ENCODE data around the gene ARHGAP29.
A peak's percentile ranks its signal among the peaks of the same experiment; 100 is the strongest.
"Not testable (repeated sequence)": the region's sequence is repeated elsewhere in the genome, so short reads cannot be mapped to it uniquely, and the experiment has no call there.

Gene ARHGAP29

DNA sequence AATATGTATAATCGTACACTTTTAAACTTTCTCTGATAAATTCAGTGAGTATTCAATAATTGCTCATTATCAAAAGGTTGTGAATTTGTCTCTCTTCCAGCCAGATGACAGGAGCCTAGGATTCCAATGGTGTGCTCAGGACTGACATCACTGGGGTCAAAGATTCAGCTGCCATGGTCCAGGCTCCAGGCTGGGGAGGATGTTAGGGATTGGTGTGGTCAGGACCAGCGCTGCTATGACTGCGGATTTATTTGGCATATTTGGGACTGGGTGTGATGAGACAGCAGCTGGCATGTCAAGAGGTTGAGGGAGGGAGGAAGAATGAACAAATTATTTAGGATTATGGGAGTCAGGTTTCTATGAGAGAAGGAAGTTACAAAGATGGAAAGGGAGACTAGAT, 68.3 kb downstream of the ARHGAP29 start:
- DNase-seq = no peak

DNA sequence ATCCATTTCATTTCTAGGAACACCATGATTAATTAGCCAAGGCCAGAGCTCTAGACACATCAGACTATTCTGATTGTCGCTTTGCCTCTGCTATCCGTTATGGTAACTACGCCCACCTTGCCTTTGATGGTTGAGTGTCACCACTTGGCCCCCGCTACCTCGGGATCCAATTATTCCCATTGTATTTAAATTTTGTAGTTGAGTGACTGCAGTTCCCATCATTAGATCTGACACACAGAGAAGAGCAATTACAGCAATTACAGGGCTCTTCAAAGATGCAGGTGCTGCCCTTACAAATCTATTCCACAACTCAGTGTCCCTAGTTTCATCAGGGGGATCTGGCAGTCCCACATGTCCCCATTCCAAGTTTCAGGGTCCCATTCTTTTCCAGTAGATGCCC, 71.5 kb downstream of the ARHGAP29 start:
- DNase-seq = no peak

DNA sequence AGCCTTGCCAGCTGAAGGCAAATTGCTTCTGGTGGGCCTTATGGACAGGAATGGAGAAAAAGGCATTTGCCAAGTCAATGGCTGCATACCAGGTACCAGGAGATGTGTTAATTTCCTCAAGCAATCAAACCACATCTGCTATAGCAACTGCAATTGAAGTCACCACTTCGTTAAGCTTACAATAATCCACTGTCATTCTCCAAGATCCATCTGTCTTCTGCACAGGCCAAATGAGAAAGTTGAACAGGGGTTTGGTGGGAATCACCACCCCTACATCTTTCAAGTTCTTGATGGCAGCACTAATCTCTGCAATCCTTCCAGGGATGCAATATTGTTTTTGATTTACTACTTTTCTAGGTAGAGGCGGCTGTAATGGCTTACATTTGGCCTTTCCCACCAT, 72.5 kb downstream of the ARHGAP29 start:
- DNase-seq = not testable (repeated sequence)

DNA sequence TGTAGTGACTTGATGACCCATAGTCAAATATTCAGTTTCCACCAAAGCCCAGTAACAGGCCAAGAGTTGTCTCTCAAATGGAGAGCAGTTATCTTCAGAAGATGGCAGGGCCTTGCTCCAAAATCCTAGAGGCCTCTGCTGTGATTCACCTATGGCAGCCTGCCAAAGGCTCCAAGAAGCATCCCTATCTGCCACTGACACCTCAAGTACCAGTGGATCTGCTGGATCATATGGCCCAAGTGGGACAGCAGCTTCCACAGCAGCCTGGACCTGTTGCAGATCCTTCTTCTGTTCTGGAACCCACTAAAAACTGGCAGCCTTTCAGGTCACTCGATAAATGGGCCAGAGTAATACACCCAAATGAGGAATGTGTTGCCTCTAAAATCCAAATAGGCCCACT, 73.3 kb downstream of the ARHGAP29 start:
- DNase-seq = not testable (repeated sequence)

DNA sequence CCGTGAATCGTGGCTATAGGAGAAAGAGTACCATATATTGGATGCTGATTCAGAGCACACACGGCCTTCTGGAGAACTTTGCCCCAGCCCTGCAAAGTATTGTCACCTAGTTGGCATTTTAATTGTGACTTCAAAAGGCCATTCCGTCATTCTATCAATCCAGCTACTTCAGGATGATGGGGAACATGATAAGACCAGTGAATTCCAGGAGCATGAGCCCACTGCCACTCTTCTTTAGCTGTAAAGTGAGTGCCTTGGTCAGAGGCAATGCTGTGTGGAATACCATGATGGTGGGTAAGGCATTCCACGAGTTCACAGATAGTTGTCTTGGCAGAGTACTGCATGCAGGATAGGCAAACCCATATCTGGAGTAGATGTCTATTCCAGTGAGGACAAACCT, 74.1 kb downstream of the ARHGAP29 start:
- not testable (repeated sequence) for DNase-seq

DNA sequence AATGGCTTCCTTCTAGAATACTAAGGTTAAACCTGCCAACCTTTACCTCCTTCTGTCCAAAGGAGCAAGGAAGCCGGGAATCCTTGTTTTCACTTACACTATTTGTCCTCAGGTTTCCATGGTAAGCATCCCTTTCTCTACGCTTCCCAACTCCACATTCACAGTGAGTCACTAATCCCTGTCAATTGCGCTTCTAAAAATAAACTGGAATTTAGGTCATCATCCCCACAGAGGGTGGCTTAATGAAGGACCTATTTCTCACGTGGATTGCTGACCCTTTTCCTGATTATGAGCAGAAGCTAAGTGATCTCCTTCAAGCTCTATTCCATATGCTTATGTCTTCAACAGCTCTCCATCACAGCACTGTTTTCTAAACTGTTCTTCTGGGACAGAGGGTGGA, 76.6 kb downstream of the ARHGAP29 start:
- DNase-seq = peak; percentile 48

DNA sequence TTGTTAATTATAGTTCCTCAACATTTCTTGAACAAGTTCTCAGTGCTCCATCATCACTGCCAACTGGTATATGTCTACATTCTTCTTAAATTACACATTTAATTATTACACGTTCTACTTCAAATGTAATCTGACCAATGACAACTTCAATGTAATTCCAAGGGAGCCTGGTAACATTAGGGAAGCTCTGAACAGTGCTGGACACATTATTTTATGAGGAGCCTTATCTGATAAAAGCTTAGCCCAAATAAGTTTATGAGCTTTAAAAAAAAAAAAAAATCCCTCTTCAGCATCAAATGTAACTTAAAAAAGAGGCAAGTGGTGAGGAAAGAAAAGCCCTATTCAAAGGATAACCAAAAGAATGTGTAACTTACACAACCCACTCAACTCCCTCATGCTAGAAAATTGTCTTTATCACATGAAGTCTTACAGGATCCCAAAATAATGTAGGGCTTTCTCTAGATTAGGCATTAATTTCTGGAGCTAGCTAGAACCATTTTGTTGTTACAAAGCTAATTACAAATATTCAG, 81.2 kb downstream of the ARHGAP29 start:
- no peak for DNase-seq

DNA sequence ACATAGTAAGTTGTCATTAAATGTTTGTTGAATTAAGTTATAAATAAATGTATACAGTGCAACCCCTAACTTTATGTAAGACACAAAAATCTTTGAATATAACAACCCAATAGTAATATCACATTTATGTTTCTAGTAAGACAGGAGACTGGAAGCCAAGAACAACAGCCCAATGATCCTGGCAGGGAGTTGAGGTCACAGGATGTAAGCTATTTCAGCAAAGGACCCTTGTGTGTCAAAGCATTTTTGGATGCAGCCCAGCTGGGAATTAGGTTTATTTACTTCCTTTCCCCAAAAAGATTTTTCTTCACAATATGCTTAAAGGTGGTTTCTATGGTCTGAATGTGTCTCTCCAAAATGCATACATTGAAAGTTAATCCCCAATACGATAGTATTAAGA, 82.4 kb downstream of the ARHGAP29 start:
- no peak for DNase-seq

DNA sequence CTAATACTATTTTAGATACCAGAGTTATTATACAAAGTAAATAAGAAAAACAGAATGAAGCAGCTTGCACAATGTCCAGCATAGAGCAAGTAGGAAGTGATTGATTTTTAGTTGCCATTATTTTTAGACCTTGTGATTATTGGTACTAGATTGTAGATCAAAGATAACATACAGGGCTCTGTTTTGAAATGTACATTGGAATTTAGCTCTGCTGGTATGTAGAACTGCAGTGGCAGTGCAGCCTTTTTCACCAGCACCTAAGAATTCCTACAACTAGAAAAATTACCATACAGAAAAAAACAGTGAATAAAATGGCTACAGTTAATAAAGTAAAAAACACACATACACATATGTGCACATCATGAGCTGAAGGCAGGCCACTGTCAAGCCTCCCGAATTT, 84.3 kb downstream of the ARHGAP29 start:
- no peak for DNase-seq

DNA sequence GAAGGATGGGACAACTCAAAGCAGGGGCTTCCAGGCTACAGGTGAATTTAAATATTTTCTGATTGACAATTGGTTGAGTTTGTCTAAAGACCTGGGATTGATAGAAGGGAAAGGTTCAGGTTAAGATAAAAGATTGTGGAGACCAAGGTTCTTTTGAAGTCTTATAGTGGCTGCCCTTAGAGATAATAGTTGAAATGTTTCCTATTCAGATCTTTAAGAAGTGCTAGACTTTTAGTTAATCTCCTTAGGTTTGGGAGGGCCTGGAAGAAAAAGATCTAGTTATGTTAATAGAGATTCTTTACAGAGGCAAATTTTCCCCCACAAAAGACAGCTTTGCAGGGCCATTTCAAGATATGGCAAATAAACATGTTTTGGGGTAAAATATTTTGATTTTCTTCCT, 88.2 kb downstream of the ARHGAP29 start:
- not testable (repeated sequence) for DNase-seq

DNA sequence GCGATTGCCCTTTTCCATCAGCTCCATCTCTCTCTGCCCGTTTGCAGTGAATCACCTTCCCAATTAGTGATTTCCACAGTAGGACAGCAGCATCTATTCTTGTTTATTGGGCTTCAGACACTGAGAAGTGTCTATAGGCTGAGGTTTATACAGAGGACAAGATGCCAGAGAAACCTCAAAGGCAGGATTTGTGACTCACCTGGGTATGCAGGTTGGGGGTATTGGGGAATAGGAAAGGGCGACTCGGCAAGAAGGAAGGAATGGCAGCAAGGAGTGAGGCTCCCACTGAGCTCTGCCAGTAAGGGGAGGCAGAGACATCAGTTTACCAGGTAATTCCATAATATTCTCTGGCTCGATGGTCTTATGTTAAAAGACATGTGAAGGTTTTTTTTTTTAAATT, 91.1 kb downstream of the ARHGAP29 start:
- DNase-seq = no peak

DNA sequence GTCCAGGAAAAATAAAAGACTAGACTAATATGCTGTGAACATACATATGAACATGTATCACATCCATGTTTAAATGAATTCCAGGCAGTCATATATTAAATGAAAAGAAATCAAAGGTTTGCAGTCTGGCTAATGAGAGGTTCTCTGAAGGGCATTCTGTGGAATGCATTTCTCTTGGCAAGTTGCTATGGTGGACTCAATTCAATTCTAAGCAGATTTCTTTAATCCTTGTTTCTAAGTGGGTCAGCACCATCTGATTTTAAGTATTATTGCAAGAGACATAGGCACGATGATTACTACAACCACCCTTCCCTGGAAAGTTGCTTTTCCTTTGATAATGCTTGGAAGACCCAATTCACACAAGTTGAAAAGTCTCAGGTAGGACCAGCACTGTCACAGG, 92.5 kb downstream of the ARHGAP29 start:
- DNase-seq = no peak

DNA sequence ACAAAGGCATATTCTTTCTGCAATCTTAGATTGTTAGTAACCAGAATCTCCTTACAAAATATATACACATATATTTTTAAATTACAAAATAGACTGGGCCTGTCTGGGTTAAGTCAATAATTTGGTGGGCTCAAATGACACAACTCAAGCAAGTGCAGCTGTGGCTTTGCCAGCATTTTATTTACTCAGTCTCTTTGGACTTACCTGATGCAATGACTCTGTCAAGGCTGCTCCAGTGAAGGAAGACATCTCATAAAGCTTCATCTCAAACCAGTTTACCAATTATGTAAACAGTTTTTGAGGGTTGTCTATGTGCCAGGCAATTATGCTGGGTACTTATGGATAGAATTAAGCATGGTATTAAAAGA, 93.6 kb downstream of the ARHGAP29 start:
- DNase-seq = no peak

DNA sequence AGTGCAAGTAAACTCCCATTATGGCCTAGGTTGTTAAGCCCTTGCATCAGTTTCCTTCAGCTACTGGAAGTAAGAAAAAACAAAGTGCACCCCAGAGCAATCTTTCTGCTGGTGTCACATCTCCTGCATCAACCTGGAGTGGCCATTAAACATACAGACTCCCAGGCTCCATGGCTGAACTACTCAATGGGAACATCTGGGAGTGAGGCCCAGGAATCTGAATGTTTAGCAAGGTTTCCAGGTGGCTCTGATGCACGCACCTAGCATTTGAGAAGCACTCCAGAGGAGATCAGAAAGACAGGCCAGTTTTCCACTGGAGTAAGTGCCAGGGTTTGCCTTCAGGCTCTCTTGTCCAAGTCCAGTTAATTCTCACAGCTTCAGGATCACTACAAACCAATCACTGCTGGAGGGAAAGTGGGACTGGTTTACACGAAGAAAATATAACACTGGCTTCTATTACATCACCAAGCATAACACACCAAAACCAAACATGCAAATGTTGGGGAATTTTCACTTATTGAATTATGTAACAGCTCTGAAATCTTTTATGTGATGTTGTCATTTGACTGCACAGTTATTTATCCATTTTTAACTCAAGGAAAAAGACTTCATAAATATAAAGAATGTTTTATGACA, 94.1 kb downstream of the ARHGAP29 start:
- no peak for DNase-seq

DNA sequence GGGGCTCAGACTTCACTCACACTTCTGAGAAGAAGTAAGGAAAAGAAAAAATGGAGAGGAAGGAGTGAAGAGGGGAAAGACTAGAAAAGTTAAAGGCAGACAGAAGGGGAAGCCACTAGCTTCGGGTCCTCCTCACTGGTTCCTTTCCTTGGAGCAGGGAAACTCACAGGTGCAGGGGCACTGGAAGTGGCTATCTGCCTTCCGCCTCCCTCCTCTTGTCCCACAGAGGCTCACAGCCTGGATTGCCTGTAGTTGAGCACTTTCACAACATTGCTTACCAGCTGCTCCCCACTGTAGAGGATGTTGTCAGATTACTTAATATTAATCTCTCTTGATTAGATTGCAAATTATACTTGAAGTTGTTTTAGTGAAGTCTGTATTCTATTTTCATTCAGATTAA, 94.8 kb downstream of the ARHGAP29 start:
- no peak for DNase-seq

DNA sequence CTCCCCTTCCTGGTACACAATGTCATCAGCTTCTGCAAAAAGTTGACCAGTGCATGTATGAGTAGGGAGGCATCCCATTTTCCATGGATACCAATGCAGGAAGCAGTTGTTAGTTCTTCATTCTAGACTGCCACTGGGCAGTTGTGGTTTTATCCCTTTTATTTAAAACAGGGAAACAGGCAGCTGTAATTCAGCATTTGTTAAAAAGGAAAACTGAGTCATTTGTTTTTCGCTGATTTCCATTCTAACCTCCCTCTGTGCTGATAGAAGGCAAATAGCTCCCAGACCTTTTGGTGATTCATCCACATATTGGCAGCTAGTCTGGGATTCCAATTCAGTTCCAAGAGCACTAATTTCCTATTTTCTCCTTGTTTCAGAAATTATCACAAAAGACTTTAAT, 95.4 kb downstream of the ARHGAP29 start:
- DNase-seq = no peak

DNA sequence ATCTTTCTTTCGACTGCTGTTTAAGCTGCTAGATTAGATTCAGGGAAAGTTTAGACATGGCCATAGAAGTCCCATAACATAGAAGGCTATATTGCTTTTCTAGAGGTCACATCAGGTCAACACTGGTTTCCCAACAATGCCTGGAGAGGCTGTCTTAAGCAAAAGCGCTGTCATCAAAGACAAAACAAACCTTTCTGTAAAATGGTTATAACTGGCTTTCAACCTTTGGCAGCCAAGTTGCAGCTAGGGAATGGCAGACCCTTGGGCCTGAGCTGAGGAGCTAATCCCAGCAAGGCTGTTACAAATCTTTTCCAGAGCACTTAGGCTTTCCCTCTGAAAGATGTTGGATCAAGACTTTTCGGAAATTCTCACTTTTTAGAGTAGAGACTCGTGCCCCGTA, 105.3 kb downstream of the ARHGAP29 start:
- no peak for DNase-seq

DNA sequence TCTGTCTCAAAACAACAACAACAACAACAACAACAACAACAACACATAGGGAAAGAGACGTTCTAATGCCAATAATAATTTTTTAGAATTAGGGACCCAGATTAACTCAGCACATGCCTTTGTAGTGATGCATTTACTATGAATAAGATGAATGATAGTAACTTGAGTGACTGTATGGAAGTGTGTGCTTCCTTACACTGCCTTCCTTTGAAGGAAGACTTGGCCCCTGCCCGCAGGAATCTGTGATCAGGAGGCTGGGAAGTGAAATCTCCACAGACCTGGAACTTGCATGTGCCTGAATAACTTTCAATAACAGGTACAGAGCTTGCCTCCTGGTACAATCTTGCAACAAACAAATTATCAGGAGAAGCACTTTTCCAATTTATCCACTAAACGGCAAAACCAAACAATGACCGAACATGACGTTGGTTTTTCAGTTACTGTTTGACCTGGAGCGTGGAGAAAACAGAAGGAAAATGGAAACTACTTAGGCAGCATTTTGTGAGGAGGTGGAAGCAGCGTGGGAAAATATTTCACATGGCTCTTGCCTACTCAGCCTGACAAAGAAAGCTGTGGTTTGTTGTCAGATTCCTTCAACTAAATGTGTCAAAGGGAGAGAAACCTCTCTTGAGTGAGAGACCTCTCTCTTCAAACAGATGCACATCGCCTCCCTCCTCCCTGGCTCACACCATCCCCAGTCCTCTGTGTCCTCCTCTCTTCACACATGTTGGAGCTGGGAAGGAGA, 106.4 kb downstream of the ARHGAP29 start:
- no peak for DNase-seq

DNA sequence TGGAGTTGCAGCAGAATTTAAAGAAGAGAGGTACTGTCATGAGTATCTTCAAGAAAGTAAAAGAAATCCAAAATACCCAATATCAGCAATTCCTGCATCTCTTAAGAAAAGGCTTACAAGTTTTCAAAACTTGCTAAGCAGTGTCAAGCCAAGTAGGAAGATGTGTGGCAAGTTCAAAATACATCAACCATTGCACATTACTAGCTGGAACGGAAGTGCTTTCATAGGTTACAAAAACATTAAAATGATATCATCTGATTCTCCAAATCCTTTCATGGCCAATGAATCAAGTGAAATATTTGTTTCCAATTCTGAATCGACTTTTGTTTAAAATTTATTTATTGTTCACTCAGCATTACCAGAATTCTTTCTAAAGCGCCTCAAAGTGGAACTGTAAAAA, 110.7 kb downstream of the ARHGAP29 start:
- DNase-seq = no peak

DNA sequence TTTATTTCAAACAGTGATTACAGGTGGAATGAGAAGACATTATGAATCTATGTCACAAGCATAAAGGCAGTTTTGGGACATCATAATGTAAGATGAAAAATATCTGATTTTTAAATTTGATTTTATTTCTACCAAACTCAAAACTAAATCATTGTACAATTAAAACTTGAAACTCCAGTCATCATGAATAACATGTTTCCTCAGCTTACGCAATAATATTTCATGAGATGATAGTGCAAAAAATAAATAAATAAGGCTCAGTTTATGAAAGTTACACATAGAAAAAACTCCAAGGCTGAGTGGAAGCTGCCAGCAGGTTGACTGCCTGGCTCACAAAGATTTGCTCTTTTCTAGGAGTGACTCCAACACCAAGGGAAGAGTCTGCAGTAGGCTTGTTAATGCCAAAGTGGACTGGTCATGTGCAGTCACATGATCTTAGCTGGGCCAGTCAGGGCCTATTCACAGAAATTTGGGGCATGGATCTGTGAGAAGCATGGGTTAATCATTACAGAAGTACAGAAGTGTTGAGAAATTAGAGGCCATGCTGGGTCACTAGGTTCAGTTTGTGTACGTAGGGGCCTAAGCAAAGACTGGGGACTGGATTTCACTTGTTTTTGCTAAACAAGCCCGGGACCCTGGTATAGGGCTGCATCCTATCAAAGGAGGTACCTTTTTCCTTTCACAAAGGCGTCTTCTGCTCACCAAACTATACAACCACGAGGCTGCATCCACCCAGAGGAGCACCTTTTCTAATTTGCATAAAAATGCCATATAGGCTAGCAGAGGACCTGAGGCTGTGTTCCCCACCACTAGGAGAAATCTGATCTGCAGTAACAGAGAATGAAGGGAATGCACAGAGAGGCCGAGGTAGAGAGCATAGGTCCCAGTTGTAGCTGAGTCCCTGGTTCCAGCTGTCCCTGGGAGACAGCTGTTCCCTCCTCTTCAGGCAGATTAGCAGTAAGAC, 111.6 kb downstream of the ARHGAP29 start:
- no peak for DNase-seq

DNA sequence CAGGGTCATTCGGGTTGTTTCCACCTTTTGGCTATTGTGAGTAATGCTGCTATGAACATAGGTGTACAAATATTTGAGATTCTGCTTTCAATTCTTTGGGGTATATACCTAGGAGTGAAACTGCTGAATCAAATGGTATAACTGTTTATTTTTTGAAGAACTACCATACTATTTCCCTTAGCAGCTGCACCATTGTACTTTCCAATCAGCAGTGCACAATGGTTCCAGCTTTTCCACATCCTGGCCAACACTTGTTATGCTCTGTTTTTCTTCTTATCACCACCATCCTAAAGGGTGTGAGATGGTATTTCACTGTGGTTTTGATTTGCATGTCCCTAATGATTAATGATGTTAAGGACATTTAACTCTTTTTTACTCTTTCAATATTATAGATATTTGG, 112.8 kb downstream of the ARHGAP29 start:
- no peak for DNase-seq

DNA sequence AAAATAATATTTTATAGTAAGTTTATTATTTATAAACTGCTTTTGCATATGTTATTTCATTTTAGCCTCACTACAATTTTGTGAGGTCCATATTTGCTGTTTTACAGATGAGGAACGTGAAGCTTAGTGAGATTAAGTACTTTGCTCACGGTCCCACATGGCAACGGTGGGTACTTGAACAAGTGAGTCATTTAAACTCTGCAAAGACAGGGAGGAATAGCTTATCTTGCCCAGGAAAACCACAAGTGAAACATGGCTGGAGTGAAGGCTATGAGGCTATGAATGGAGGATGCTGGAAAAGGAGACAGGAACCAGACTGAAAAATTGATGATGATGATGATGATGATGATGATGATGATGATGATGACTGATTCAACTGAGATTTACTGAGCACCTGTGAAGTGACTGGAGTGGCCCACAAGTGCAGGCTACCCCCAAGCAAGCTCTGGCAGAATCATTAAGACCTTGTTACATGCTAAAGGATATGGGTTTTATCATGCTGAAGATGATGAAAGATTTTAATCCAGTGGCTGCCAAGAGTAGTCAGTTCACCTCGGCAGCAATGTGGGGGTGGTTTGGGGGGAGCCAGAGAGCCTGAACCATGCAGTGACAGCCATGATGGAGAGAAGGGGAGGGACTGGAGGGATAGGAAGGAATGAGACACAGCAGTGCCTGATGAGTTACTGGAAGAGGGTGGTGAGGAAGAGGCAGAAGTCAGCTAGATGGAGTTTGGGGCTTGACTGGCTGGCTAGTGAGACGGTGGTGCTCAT, 115.0 kb downstream of the ARHGAP29 start:
- no peak for DNase-seq

Measured in NCI-H2227 treated with DMSO at 0.1 percent for 48 hours (cell line).